ENCODE data around the gene GAS7. TPM values are rescaled to one million over a fixed set of nuclear protein-coding genes. Genes with fewer than 3 reads are reported as not detected.

The GAS7 gene
- total and polyA plus RNA-seq, 2 experiments from 2014 or later = 1.9 to 10.7 TPM

DNA sequence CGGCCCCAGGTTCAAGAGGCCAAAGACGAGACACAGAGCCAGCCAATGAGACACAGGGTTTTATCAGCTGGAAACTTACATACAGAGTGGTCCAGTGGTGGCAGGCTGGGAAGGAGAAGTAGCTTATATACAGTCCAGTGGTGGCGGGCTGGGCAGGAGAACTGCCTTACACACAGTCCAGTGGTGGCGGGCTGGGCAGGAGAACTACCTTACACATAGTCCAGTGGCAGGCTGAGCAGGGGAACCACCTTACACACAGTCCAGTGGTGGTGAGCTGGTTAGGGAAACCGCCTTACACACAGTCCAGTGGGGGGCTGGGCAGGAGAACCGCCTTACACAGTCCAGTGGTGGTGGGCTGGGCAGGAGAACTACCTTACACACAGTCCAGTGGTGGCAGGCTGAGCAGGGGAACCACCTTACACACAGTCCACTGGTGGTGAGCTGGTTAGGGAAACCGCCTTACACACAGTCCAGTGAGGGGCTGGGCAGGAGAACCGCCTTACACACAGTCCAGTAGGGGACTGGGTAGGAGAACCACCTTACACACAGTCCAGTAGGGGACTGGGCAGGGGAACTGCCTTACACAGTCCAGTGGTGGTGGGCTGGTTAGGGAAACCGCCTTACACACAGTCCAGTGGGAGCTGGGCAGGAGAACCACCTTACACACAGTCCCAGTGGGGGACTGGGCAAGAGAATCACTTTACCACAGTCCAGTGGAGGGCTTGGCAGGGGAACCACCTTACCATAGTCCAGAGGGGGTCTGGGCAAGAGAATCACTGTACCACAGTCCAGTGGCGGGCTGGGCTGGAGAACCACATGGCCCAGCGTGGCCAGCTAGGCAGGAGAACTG lies 90.9 kb downstream of the GAS7 start:
- H3F3A ChIP-seq (replicated peaks; ENCODE audit: low read depth) = no peaks in the 10 kb centered on the region
- no peaks in the 10 kb centered on the region for H3K36me3 ChIP-seq (ENCODE audit: insufficient read depth)
- TF ChIP-seq JUNB (IDR thresholded peaks at IDR 0.05; ENCODE audit: unreplicated experiment) (no peak), ZNF331 (CRISPR knock-in tag; IDR thresholded peaks at IDR 0.05; ENCODE audit: low read depth) (no peak), NANOG (IDR thresholded peaks at IDR 0.05; ENCODE audit: borderline replicate concordance) (no peak), POLR2AphosphoS5 (IDR thresholded peaks at IDR 0.05; ENCODE audit: low read depth) (no peak)
- no peak overlapping the region for H3K27ac ChIP-seq (ENCODE audit: low read depth)
- ATAC-seq (no peak), DNase-seq (ENCODE audit: low spot score) (no peak)
- Mint-ChIP-seq H3K27me3 (ENCODE audit: insufficient read depth, low read depth, poor library complexity) (peaks cover 5% of the 10 kb centered on the region), H3K4me3 (no peak overlapping the region), H3K27ac (no peak overlapping the region), H3K4me1 (peaks cover 4% of the 10 kb centered on the region; the same call in 2 of the 3 replicates), H3K36me3 (ENCODE audit: low read depth) (no peaks in the 10 kb centered on the region; the same call in 2 of the 3 replicates), H3K9me3 (no peaks in the 10 kb centered on the region; the same call in 2 of the 3 replicates)
- H2AFZ ChIP-seq = no peak overlapping the region
- H4K20me1 ChIP-seq (replicated peaks; ENCODE audit: insufficient read depth) = no peaks in the 10 kb centered on the region
- no peaks in the 10 kb centered on the region for H3K9me2 ChIP-seq (ENCODE audit: insufficient read depth)
- H3K79me2 ChIP-seq (replicated peaks; ENCODE audit: insufficient read depth) = no peaks in the 10 kb centered on the region
- H3K4me3 ChIP-seq = no peak overlapping the region
- H3K4me1 ChIP-seq (ENCODE audit: insufficient read depth) = no peaks in the 10 kb centered on the region
- no peaks in the 10 kb centered on the region for H3K27me3 ChIP-seq (ENCODE audit: insufficient read depth)
- no peak overlapping the region for H3K4me2 ChIP-seq

DNA sequence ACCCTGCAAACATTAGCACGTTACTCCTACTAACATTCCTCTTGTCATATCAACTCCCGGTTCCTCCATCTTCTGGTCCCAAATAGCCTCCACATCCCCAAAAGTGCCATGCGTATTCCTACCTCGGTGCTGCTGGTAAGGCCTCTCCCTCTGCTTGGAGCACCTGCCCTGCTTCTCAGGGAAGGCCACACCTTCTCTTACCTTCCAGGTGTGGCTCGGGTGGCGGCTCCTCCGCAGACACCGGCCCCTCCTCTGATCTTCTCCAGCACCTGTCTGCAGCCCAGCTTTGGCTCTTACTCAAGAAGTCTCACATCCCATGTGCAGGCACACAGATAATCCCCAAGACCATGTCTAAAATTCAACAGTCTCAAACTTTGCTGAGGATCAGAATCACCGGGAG lies 92.3 kb downstream of the GAS7 start:
- DNase-seq (ENCODE audit: low spot score) (no peak), ATAC-seq (no peak)
- H3K27ac ChIP-seq (ENCODE audit: low read depth) = no peak overlapping the region
- no peak overlapping the region for H3K4me3 ChIP-seq
- TF ChIP-seq, protein P1, sequence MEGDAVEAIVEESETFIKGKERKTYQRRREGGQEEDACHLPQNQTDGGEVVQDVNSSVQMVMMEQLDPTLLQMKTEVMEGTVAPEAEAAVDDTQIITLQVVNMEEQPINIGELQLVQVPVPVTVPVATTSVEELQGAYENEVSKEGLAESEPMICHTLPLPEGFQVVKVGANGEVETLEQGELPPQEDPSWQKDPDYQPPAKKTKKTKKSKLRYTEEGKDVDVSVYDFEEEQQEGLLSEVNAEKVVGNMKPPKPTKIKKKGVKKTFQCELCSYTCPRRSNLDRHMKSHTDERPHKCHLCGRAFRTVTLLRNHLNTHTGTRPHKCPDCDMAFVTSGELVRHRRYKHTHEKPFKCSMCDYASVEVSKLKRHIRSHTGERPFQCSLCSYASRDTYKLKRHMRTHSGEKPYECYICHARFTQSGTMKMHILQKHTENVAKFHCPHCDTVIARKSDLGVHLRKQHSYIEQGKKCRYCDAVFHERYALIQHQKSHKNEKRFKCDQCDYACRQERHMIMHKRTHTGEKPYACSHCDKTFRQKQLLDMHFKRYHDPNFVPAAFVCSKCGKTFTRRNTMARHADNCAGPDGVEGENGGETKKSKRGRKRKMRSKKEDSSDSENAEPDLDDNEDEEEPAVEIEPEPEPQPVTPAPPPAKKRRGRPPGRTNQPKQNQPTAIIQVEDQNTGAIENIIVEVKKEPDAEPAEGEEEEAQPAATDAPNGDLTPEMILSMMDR (conservative IDR thresholded peaks at IDR 0.05; ENCODE audit: low read depth in 2 of 2) = no peak
- TF ChIP-seq EZH2 (IDR thresholded peaks at IDR 0.05; ENCODE audit: low read depth, unreplicated experiment) (no peak), CREB1 (CRISPR knock-in tag; IDR thresholded peaks at IDR 0.05; ENCODE audit: low read depth) (no peak)
- no peaks in the 10 kb centered on the region for H3K79me2 ChIP-seq (replicated peaks; ENCODE audit: insufficient read depth)
- no peak overlapping the region for H3K4me2 ChIP-seq
- Mint-ChIP-seq H3K27me3 (ENCODE audit: insufficient read depth, low read depth, poor library complexity) (peaks cover 2% of the 10 kb centered on the region), H3K27ac (no peak overlapping the region), H3K4me3 (no peak overlapping the region), H3K9me3 (no peaks in the 10 kb centered on the region), H3K4me1 (peaks cover 4% of the 10 kb centered on the region; the same call in 2 of the 3 replicates), H3K36me3 (ENCODE audit: low read depth) (no peaks in the 10 kb centered on the region; the same call in 2 of the 3 replicates)
- H3K9me2 ChIP-seq (ENCODE audit: insufficient read depth) = no peaks in the 10 kb centered on the region
- no peaks in the 10 kb centered on the region for H4K20me1 ChIP-seq (replicated peaks; ENCODE audit: insufficient read depth)
- H3K36me3 ChIP-seq (ENCODE audit: insufficient read depth) = no peaks in the 10 kb centered on the region
- H3K4me1 ChIP-seq (ENCODE audit: insufficient read depth) = no peaks in the 10 kb centered on the region
- H3F3A ChIP-seq (replicated peaks; ENCODE audit: low read depth) = no peaks in the 10 kb centered on the region
- no peak overlapping the region for H2AFZ ChIP-seq
- no peaks in the 10 kb centered on the region for H3K27me3 ChIP-seq (ENCODE audit: insufficient read depth)

DNA sequence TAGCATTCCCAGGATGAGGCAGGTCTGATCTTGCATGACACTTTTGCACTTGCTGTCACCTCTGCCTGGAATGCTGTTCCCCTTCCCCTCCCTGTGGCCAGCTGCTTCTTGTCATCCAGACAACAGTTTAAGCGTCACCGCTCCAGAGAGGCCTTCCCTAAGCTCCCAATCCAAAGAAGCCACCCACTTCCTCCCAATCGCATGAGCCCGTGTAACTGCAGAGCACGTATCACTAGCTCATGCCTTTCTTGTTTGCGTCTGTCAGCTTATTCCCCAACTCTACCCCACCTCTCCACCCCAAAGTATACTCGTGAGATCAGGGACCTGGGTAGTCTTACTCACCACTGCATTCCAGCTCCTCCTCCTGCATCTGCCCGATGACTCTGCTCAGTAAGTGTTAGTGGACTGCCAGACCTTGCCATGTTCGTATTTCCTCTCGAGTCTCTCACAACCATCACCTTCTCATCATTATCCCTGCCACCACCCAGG lies 92.8 kb downstream of the GAS7 start:
- Histone ChIP-seq H3K79me2 (replicated peaks; ENCODE audit: insufficient read depth) (no peaks in the 10 kb centered on the region), H2AFZ (no peak overlapping the region), H3K4me1 (ENCODE audit: insufficient read depth) (no peaks in the 10 kb centered on the region), H3K9me2 (ENCODE audit: insufficient read depth) (no peaks in the 10 kb centered on the region), H3K4me3 (no peak overlapping the region), H3K36me3 (ENCODE audit: insufficient read depth) (no peaks in the 10 kb centered on the region), H3K27me3 (ENCODE audit: insufficient read depth) (no peaks in the 10 kb centered on the region), H3K4me2 (no peak overlapping the region), H3F3A (replicated peaks; ENCODE audit: low read depth) (no peaks in the 10 kb centered on the region), H4K20me1 (replicated peaks; ENCODE audit: insufficient read depth) (no peaks in the 10 kb centered on the region), H3K27ac (ENCODE audit: low read depth) (no peak overlapping the region)
- Mint-ChIP-seq H3K36me3 (ENCODE audit: low read depth) (no peaks in the 10 kb centered on the region; the same call in 2 of the 3 replicates), H3K9me3 (no peaks in the 10 kb centered on the region), H3K4me3 (no peak overlapping the region), H3K4me1 (peaks cover 4% of the 10 kb centered on the region; the same call in 2 of the 3 replicates), H3K27ac (no peak overlapping the region), H3K27me3 (ENCODE audit: insufficient read depth, low read depth, poor library complexity) (peaks cover under 1% of the 10 kb centered on the region)
- no peak for DNase-seq (ENCODE audit: low spot score)
- TF ChIP-seq, protein P2, sequence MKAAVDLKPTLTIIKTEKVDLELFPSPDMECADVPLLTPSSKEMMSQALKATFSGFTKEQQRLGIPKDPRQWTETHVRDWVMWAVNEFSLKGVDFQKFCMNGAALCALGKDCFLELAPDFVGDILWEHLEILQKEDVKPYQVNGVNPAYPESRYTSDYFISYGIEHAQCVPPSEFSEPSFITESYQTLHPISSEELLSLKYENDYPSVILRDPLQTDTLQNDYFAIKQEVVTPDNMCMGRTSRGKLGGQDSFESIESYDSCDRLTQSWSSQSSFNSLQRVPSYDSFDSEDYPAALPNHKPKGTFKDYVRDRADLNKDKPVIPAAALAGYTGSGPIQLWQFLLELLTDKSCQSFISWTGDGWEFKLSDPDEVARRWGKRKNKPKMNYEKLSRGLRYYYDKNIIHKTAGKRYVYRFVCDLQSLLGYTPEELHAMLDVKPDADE (IDR thresholded peaks at IDR 0.05) = no peak
- TF ChIP-seq ZNF331 (CRISPR knock-in tag; IDR thresholded peaks at IDR 0.05; ENCODE audit: low read depth) = no peak
- no peak for TF ChIP-seq STAT1 (IDR thresholded peaks at IDR 0.05; ENCODE audit: unreplicated experiment)
- TF ChIP-seq, protein P3, sequence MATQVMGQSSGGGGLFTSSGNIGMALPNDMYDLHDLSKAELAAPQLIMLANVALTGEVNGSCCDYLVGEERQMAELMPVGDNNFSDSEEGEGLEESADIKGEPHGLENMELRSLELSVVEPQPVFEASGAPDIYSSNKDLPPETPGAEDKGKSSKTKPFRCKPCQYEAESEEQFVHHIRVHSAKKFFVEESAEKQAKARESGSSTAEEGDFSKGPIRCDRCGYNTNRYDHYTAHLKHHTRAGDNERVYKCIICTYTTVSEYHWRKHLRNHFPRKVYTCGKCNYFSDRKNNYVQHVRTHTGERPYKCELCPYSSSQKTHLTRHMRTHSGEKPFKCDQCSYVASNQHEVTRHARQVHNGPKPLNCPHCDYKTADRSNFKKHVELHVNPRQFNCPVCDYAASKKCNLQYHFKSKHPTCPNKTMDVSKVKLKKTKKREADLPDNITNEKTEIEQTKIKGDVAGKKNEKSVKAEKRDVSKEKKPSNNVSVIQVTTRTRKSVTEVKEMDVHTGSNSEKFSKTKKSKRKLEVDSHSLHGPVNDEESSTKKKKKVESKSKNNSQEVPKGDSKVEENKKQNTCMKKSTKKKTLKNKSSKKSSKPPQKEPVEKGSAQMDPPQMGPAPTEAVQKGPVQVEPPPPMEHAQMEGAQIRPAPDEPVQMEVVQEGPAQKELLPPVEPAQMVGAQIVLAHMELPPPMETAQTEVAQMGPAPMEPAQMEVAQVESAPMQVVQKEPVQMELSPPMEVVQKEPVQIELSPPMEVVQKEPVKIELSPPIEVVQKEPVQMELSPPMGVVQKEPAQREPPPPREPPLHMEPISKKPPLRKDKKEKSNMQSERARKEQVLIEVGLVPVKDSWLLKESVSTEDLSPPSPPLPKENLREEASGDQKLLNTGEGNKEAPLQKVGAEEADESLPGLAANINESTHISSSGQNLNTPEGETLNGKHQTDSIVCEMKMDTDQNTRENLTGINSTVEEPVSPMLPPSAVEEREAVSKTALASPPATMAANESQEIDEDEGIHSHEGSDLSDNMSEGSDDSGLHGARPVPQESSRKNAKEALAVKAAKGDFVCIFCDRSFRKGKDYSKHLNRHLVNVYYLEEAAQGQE (IDR thresholded peaks at IDR 0.05; ENCODE audit: unreplicated experiment) = no peak
- no peak for TF ChIP-seq POLR2AphosphoS5 (IDR thresholded peaks at IDR 0.05; ENCODE audit: low read depth)
- no peak for TF ChIP-seq ZNF114 (CRISPR knock-in tag; IDR thresholded peaks at IDR 0.05)
- no peak for TF ChIP-seq EZH2 (IDR thresholded peaks at IDR 0.05; ENCODE audit: low read depth, unreplicated experiment)
- TF ChIP-seq EZH2phosphoT487 (IDR thresholded peaks at IDR 0.05; ENCODE audit: unreplicated experiment) = no peak
- TF ChIP-seq CREB1 (CRISPR knock-in tag; IDR thresholded peaks at IDR 0.05; ENCODE audit: low read depth) = no peak
- no peak for ATAC-seq
